GM18873 (cell line): ENCODE results near the gene LIMS1.
"Not testable (repeated sequence)": the region's sequence is repeated elsewhere in the genome, so short reads cannot be mapped to it uniquely, and the experiment has no call there.

ENCODE experiments used
- ATAC-seq: cut with Tn5 transposase; IDR thresholded peaks from one replicate; pipeline ENCODE4 v1.9.1; 2021; ENCODE audit warnings: mild to moderate bottlenecking, moderate library complexity, moderate number of reproducible peaks; ENCODE audit not compliant: unreplicated experiment, low FRiP score

LIMS1 gene

DNA sequence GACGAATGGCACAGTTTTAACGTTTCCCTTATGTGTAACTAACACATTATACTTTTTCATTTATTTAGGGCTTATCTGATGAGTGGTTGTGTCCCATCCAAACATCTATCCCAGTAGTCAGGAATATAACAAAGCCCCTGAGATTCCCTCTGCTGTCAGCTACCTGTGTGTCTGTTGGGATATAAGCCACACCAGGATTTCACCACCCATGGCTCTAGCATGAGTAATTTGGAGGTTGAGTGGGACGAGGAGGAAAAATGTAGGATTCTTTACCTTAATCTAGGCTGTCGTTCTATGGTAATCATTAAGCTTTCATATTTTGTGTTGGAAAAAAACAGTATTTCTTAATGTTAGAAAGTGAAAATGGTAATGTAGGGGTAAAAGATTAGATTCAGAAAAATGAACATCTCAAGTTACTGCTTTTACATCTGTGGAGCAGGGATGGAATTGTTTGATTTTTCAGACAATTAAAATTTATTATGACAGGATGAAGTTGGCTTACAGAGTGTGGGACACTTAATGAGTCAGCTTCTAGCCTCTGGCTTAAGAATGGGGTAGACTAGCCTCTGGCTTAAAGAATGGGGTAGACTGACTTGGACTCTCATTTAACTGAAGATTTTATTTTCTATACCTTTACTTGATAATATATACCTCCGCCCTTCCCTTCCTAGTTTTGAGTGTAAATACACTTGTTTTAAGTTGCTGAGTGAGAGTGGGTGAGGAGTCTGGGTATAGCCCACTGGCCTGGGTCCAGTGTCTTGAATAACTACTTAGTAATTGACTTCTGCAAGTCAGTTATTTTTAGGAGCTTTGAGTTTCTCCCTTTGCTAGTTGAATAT lies 96.5 kb downstream of the LIMS1 start:
- no peak for ATAC-seq

DNA sequence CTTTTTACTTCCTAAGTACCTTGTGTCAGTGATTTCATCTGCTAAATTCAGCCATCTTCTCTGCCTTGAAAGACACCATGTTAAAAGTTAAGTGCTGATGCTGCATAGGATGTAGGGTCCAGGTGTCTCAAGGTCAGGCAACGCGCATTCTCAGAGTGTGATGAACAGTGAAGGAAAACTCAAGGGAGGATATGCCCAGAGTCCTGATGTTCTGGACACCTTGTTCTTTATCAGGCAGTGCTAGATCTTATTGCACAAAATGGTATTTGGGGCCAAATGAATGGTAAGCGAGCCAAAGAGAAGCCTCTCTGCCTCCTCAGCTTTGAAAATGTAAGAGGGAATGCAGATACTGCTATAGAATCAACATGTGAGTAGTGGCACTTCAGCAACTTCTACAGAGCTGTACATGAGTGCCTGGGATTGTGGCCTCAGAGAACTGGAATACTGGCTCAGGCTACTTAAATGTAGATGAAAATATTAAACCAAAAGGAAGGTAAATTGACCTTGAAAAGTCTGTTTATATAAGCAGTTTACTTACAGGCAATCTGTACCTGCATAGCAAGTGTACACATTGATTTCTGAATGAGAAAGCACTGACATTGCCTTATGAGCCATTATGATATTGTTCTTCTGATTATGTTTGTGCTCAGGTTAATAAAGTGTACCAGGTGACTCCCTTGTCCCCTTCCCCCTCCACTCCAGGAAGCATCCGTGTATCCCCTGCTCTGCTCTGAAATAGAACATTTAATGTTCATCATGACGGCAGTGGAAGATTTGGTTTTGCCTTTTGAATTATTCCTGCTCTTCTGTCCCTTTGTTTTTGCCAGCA lies 98.3 kb downstream of the LIMS1 start:
- no peak for ATAC-seq

DNA sequence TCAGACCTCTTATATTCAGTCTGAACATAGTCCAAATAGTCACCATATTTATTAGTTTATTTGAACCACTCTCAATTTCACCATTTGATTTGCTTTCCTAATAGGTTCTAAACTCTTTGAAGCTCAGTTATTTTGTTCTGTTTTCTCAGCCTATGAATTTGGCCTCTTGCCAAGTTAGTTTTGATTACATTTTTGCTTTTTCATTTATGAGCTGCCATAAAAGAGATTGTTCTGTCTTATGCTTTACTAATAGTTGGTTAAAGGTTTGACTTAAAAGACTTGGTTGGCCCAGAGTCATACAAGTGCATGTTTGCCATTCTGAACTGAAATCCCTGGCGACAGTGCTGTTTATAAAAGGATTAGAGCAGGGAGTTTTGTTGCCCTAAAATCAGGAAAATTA lies 99.1 kb downstream of the LIMS1 start:
- no peak for ATAC-seq

DNA sequence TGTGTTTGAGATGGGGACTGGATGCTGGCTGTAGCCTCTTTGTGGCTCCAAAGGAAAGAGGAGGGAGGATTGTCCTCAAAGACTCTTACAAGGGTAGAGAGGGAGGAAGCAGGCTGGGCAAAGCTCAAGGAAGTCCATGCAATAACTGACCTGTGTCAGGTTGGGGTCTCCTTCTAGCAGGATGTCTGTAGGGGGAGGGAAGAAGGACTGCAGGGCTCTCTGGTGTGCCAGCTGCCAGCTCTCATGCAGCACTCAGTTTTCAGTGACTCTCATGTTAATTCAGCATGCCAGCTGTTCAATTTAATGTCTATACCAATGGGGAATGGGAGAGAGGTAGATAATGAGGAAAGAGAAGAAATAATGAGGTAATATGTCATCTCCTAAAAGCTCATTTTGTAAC lies 99.7 kb downstream of the LIMS1 start:
- ATAC-seq = no peak

DNA sequence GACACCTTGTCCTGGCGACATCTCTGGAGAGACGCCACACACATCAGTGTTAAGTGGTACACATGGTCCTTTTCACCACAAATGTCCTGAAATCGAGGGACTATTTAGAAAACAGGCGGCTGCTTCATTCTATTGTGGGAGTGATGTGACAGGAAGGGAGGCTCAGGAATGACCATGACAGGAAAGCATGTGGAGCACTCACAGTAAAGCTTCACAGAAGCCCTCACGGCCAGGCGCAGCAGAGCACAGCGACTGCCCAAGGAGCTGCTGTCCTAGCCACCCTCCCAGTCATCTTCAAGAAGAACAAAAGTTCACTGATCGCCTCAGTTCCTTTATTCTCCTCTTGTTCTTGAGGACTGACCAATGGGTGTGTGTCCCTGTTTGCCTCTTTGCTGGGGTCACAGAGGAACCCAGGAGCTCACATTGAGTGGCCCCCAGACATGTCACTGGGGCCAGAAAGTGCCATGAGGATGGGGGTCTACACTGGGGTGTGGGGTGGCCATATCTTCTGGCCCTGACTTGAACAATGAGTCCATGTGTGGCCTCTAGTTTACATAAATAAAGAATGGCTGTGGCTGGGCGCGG lies 100.4 kb downstream of the LIMS1 start:
- ATAC-seq = no peak

DNA sequence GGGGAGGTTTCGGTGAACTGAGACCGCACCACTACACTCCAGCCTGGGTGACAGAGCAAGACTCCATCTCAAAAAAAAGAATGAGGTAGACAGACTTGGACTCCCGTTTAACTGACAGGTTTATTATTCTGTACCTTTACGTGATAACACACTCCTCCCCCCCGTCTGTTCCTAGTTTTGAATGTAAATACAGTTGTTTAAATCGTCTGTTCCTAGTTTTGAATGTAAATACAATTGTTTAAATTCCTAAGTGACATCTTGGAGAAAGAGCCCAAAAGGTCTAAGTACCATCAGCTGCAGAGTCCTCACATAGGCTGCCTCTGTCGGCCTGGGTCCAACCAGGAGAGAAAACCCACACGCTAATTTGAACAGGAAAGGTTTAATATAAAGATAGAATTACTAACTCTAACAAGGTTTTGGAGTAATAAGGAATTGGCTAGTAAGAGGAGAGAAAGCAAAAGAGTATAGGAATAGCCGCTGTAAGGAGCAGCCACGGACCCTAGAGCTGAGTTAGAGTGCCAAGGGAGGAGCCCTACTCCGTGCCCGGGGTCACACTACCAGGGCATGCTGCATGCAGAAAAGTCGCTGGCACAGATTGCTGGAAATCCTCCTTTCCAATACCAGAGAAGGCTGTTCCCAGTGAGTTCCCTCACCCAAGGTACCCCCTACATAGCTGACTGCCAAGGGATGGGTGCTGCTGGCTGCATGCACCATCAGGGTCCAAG lies 101.5 kb downstream of the LIMS1 start:
- ATAC-seq = no peak

DNA sequence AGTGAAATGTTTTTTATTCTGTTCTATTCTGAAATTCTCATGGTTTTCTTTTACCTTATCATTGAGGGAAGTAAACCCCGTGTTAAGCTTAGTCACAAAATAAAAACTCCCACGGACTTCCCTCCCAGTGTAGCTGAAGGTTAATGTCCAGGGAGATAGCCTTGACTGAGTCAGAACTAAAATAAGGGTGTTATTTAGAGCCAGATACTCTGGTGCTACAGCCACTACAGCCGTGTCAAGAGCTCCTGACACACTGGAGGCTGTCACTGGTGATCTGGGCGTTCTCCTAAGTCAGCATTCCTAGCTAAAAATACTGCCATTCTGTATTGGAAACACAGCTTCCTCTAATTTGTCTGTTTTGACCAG lies 103.0 kb downstream of the LIMS1 start:
- no peak for ATAC-seq

DNA sequence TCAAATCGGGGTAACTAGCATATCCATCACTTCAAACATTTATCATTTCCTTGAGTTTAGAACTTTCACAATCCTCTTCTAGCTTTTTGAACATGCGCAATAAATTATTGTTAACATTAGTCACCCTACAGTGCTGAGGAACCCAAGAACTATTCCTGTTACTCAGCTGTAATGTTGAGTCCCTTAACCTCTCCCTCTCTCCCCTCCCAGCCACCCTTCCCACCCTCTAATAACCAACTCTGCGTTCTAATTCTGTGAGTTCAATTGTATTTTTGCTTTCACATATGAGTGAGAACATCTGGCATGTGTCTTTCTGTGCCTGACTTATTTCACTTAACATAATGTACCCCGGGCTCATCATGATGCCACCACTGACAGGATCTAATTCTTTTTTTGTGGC lies 106.5 kb downstream of the LIMS1 start:
- ATAC-seq = no peak

DNA sequence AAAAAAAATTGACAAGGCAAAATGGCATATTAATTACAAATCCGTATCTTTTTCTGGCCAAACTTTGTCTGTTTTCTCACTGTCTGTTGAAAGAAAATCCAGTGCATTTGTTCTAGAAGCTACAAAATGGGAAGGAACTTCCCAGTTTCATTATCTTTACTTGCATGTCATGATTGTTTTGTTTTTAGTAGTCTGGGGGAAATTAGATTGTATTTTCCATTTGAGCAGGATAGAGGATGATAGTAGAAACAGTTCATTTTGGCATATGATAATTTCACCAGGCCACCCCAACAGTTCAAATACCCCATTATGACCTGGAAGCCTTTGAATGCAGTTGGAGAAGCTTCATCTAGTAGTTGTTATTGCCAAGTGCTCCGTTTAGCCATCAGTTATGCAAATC lies 107.5 kb downstream of the LIMS1 start:
- no peak for ATAC-seq

DNA sequence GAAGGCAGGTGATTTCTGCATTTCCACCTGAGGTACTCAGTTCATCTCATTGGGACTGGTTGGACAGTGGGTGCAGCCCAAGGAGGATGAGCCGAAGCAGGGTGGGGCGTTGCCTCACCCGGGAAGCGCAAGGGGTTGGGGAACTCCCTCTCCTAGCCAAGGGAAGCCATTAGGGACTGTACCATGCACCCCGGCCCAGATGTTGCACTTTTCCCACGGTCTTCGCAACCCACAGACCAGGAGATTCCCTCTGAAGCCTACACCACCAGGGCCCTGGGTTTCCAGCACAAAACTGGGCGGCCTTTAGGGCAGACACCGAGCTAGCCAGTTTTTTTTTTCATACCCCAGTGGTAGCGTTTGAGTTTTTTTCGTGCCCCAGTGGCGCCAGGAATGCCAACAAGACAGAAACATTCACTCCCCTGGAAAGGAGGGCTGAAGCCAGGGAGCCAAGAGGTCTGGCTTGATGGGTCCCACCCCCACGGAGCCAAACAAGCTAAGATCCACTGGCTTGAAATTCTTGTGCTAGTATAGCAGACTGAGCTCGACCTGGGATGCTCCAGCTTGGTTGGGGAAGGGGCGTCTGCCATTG lies 109.1 kb downstream of the LIMS1 start:
- no peak for ATAC-seq

DNA sequence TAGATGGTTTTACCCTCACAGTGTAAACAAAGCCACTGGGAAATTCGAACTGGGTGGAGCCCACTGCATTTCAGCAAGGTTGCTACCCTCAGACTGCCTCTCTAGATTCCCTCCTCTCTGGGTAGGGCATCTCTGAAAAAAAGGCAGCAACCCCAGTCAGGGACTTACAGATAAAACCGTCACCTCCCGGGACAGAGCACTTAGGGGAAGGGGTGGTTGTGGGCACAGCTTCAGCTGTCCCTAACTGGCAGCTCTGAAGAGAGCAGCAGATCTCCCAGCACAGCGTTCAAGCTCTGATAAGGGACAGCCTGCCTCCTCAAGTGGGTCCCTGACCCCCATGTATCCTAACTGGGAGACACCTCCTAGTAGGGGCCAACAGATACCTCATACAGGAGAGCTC lies 109.6 kb downstream of the LIMS1 start:
- not testable (repeated sequence) for ATAC-seq

DNA sequence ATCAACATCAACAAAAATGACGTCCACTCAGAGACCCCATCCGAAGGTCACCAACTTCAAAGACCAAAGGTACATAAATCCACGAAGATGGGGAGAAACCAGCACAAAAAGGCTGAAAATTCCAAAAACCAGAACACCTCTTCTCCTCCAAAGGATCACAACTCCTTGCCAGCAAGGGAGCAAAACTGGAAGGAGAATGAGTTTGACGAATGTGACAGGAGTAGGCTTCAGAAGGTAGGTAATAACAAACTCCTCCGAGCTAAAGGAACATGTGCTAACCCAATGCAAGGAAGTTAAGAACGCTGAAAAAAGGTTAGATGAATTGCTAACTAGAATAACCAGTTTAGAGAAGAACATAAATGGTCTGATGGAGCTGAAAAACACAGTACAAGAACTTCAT lies 110.2 kb downstream of the LIMS1 start:
- not testable (repeated sequence) for ATAC-seq

DNA sequence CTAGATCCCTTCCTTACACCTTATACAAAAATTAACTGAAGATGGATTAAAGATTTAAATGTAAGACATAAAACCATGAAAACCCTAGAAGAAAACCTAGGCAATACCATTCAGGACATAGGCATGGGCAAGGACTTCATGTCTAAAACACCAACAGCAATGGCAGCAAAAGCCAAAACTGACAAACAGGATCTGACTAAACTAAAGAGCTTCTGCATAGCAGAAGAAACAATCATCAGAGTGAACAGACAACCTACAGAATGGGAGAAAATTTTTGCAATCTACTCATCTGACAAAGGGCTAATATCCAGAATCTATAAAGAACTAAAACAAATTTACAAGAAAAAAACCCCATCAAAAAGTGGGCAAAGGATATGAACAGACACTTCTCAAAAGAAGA lies 114.5 kb downstream of the LIMS1 start:
- not testable (repeated sequence) for ATAC-seq

DNA sequence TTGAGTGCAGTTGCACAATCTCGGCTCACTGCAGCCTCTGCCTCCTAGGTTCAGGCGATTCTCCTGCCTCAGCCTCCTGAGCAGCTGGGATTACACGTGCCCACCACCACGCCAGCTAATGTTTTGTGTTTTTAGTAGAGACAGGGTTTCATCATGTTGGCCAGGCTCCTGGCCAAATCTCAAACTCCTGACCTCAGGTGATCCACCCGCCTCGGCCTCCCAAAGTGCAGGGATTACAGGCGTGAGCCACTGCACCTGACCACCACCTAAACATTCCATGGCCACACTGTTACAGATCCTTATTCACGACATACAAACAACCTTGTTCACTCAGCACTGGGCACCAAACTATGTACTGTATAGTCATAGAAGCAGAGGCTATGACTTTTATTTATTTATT lies 116.2 kb downstream of the LIMS1 start:
- not testable (repeated sequence) for ATAC-seq

DNA sequence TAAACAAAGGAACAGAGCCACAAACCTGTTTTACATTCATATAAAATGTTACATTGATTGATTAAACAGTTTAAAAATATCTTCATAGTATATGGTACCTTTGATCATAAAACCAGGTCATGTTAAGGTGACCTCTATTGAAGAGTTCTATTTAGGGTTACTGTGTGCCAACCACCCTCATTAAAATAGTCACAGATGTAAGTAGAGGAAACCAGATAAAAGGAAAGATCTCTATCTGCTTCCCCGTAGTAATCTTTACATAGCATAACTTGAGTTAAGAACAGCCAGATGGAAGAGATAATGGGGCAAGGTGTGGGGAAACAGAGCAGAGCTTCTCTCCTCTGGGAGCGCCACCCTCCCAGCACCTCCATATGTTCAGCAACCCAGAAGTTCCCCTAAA lies 117.2 kb downstream of the LIMS1 start:
- ATAC-seq = not testable (repeated sequence)

DNA sequence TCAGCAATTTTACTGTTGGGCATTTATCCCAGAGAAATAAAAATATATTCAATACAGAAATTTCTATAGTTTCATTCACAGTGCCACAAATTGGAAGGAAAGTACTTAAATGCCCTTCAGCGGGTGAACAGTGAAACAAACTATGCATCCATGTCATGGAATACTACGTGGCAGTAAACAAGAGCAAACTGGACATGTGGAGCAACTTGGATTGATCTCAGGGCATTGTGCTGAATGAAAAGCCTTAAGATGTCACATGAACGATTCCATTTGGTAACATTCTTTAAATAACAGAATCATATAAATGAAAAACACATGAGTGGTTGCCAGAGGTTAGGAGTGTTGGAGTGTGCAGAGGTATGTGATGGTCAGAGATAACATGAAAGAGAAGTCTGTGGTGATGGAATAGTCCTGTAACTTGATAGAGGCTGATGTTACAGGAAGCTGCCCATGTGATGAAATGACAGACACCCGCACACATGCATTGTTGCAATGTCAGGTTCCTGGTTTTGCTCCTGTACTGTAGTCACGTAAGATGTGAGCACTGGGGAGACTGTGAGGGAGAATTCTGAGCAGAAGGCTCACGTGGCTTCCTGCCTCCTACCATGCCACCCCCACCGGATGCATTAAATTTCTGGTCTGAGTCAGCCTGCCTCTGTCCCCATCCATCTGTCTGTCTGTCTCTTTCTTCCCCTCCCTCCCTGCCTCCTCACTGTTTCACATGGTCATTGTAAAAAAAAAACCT lies 118.1 kb downstream of the LIMS1 start:
- ATAC-seq = peak; percentile 94

DNA sequence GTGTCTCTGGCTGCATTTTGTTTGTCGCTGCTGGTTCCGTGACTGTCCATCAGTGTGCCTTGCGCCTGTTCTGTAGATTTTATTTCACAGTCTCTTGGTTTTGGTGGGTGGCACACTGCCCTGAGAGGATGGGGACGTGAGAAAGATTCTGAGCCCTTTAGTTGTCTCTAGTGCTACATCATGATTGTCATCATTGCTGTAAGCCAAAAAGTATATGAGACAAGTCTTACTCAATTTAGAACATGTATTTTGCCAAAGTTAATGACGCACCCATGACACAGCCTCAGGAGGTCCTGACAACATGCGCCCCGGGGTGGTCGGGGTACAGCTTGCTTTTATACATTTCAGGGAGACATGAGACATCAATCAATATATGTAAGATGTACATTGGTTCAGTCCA lies 119.2 kb downstream of the LIMS1 start:
- not testable (repeated sequence) for ATAC-seq

DNA sequence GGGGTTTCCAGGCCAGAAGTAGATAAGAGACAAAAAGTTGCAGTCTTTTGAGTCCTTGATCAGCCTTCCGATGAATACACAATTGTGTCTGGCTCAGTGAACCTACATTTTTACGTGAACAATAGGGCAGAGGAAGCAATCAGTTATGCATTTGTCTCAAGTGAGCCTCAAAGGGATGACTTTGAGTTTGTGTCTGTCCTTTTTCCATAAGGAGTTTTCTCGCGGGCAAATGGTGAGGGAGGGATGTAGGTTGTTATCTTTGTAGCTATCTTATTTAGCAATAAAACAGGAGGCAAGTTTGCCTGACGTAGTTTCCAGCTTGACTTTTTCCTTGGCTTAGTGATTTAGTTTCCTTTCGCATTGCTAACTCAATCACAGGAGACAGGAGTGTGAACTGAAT lies 119.6 kb downstream of the LIMS1 start:
- not testable (repeated sequence) for ATAC-seq

DNA sequence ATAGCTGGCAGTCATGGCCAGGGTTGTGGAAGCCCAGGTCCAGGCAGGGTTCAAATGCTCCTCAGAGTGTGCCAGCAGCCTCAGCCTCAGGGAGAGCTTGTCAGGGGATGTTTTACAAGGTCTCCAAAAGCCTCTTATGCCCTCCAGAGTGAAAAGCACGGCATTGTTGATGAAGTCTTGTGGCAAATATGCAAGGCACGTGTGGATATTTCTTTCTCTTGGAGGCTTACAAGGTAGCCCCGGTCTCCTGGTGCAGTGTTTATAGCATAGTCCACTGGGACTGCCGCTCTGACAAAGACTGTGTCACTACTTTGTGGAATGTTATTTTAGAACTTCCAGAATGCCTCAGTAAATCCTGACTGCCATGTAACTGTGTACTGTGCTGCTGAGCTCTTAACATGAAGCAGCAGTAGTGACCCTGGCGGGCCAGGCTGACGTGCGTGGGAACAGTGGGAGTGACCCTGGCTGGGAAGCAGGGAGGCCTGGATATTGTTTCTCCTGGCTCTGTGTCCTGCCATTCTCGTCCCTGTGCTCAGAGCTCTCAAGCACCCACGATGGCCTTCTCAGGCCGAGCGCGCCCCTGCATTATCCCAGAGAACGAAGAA lies 120.4 kb downstream of the LIMS1 start:
- ATAC-seq = not testable (repeated sequence)
